SK-N-SH treated with all-trans-retinoic acid at 6 μM for 48 hours (cell line): ENCODE data around the gene AFAP1.

Source experiments
- CSRNP3 ChIP-seq: fragments of 250-450 bp; sonication (Bioruptor Pico); IDR thresholded peaks from 2 replicates; pipeline ENCODE4 v1.5.1; 2021; ENCODE audit warnings: mild to moderate bottlenecking, moderate library complexity
- ESRRG ChIP-seq: fragments of 250-450 bp; sonication (Bioruptor Pico); IDR thresholded peaks from 2 replicates; pipeline ENCODE4 v1.6.1; 2021; ENCODE audit warnings: mild to moderate bottlenecking
- PATZ1 ChIP-seq: fragments of 250-450 bp; sonication (Bioruptor Pico); IDR thresholded peaks from 2 replicates; pipeline ENCODE4 v1.8.0; 2020; ENCODE audit warnings: mild to moderate bottlenecking, moderate library complexity, borderline replicate concordance
- PPARA ChIP-seq: fragments of 250-450 bp; sonication (Bioruptor Pico); IDR thresholded peaks from 2 replicates; pipeline ENCODE4 v1.5.0; 2020; ENCODE audit warnings: mild to moderate bottlenecking, borderline replicate concordance
- RARB ChIP-seq: fragments of 250-450 bp; sonication (Bioruptor Pico); IDR thresholded peaks from 2 replicates; pipeline ENCODE4 v1.8.0; 2021; ENCODE audit warnings: mild to moderate bottlenecking, moderate library complexity
- SNAI2 ChIP-seq: fragments of 250-450 bp; sonication (Bioruptor Pico); IDR thresholded peaks from 2 replicates; pipeline ENCODE4 v1.5.0; 2020; ENCODE audit warnings: mild to moderate bottlenecking, moderate library complexity
- ZFP3 ChIP-seq: fragments of 250-450 bp; sonication (Bioruptor Pico); IDR thresholded peaks from 2 replicates; pipeline ENCODE4 v1.5.0; 2020; ENCODE audit warnings: mild to moderate bottlenecking, moderate library complexity
- ZFP30 ChIP-seq: fragments of 450-650 bp; formaldehyde crosslinking; IDR thresholded peaks from 2 replicates; pipeline ENCODE4 v1.5.0; 2022; ENCODE audit warnings: mild to moderate bottlenecking, moderate library complexity
- TF ChIP-seq, protein P1 (sequence below): fragments of 250-450 bp; sonication (Bioruptor Pico); IDR thresholded peaks from 2 replicates; pipeline ENCODE4 v1.8.0; 2021; ENCODE audit warnings: low read depth, mild to moderate bottlenecking, moderate library complexity, borderline replicate concordance
- TF ChIP-seq, protein P2 (sequence below): fragments of 250-450 bp; sonication (Bioruptor Pico); IDR thresholded peaks from 2 replicates; pipeline ENCODE4 v1.5.0; 2020; ENCODE audit warnings: mild to moderate bottlenecking, moderate library complexity

GRCh38 chr4:7828011-7828720, 111.5 kb downstream of the AFAP1 start:
- TF ChIP-seq RARB (CRISPR knock-in tag) (no peak), PATZ1 (CRISPR knock-in tag) (no peak), CSRNP3 (no peak), SNAI2 (CRISPR knock-in tag) (no peak), ZFP3 (CRISPR knock-in tag) (no peak), ESRRG (CRISPR knock-in tag) (no peak), ZFP30 (CRISPR knock-in tag) (no peak), PPARA (CRISPR knock-in tag) (no peak)
- TF ChIP-seq, protein P1, sequence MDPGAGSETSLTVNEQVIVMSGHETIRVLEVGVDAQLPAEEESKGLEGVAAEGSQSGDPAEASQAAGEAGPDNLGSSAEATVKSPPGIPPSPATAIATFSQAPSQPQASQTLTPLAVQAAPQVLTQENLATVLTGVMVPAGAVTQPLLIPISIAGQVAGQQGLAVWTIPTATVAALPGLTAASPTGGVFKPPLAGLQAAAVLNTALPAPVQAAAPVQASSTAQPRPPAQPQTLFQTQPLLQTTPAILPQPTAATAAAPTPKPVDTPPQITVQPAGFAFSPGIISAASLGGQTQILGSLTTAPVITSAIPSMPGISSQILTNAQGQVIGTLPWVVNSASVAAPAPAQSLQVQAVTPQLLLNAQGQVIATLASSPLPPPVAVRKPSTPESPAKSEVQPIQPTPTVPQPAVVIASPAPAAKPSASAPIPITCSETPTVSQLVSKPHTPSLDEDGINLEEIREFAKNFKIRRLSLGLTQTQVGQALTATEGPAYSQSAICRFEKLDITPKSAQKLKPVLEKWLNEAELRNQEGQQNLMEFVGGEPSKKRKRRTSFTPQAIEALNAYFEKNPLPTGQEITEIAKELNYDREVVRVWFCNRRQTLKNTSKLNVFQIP (CRISPR knock-in tag): 0 out of 2 replicates have a peak, but pooled peaks have one; percentile 12
- TF ChIP-seq, protein P2, sequence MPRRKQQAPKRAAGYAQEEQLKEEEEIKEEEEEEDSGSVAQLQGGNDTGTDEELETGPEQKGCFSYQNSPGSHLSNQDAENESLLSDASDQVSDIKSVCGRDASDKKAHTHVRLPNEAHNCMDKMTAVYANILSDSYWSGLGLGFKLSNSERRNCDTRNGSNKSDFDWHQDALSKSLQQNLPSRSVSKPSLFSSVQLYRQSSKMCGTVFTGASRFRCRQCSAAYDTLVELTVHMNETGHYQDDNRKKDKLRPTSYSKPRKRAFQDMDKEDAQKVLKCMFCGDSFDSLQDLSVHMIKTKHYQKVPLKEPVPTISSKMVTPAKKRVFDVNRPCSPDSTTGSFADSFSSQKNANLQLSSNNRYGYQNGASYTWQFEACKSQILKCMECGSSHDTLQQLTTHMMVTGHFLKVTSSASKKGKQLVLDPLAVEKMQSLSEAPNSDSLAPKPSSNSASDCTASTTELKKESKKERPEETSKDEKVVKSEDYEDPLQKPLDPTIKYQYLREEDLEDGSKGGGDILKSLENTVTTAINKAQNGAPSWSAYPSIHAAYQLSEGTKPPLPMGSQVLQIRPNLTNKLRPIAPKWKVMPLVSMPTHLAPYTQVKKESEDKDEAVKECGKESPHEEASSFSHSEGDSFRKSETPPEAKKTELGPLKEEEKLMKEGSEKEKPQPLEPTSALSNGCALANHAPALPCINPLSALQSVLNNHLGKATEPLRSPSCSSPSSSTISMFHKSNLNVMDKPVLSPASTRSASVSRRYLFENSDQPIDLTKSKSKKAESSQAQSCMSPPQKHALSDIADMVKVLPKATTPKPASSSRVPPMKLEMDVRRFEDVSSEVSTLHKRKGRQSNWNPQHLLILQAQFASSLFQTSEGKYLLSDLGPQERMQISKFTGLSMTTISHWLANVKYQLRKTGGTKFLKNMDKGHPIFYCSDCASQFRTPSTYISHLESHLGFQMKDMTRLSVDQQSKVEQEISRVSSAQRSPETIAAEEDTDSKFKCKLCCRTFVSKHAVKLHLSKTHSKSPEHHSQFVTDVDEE (CRISPR knock-in tag): no peak
